GM21737 (cell line): ENCODE measurements around the gene EDRF1.
"Not testable (repeated sequence)": the region's sequence is repeated elsewhere in the genome, so short reads cannot be mapped to it uniquely, and the experiment has no call there.

Experiments
- ATAC-seq: cut with Tn5 transposase; IDR thresholded peaks from one replicate; pipeline ENCODE4 v1.9.1; 2021; ENCODE audit warnings: mild to moderate bottlenecking, moderate library complexity; ENCODE audit not compliant: unreplicated experiment

Gene EDRF1

DNA sequence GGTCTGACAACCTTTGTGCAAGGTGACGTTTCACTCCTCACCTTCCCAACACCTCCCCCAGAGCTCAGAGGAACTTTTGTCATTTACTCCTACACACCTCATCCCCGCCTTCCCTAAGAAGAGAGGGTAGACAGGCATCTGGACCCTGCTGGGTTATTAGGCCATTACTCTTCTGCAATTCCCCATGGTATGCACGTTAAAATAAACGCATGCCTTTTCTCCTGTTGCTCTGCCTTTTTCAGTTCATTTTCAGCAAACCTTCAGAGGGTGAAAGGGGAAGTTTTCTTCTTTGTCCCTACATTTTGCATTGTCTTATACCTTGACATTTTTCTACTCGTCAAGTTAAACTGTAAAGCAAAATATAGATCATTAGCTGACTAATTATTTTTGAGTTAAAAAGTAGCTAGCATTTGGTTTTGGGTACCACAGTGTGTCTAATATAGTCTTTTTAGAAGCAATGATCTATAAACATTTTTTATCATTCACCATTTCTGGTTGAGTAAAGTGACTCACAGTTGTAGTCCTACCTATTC, 10.5 kb upstream of the EDRF1 start:
- no peak for ATAC-seq

- no peak for ATAC-seq
Observed at GRCh38 chr10:125709553-125710474, 9.7 kb upstream of the EDRF1 start.

GRCh38 chr10:125711110-125711750, 8.3 kb upstream of the EDRF1 start:
- ATAC-seq = no peak

DNA sequence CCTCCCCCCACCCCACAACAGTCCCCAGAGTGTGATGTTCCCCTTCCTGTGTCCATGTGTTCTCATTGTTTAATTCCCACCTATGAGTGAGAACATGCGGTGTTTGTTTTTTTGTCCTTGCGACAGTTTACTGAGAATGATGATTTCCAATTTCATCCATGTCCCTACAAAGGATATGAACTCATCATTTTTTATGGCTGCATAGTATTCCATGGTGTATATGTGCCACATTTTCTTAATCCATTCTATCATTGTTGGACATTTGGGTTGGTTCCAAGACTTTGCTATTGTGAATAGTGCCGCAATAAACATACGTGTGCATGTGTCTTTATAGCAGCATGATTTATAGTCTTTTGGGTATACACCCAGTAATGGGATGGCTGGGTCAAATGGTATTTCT, 4.8 kb upstream of the EDRF1 start:
- ATAC-seq = not testable (repeated sequence)

DNA sequence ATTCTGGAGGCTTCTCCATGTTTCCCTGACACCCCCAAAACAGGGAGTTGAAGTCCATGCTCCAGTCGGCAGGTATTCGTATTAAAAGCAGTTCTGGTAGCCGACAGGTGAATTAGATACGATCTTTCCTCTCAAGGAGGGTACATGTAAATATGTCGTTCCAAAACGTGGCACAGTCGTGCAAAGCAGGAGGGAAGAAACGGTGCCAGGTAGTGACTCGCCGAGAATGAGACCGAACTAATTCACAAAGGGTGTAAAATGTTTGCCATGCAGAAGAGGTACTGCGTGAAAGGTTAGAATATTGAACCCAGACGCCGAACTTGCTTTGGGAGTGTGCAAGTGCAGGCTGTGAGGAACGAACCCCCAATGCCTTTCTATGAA, 483 bp downstream of the EDRF1 start:
- no peak for ATAC-seq

- peak; percentile 50 for ATAC-seq
Observed at GRCh38 chr10:125721035-125721434, 1.5 kb downstream of the EDRF1 start.

GRCh38 chr10:125722811-125723210, 3.3 kb downstream of the EDRF1 start:
- ATAC-seq = no peak

GRCh38 chr10:125726914-125727313, 7.4 kb downstream of the EDRF1 start:
- ATAC-seq = no peak

- no peak for ATAC-seq
Observed at GRCh38 chr10:125727436-125727835, 7.9 kb downstream of the EDRF1 start.

GRCh38 chr10:125734148-125734547, 14.6 kb downstream of the EDRF1 start:
- no peak for ATAC-seq

DNA sequence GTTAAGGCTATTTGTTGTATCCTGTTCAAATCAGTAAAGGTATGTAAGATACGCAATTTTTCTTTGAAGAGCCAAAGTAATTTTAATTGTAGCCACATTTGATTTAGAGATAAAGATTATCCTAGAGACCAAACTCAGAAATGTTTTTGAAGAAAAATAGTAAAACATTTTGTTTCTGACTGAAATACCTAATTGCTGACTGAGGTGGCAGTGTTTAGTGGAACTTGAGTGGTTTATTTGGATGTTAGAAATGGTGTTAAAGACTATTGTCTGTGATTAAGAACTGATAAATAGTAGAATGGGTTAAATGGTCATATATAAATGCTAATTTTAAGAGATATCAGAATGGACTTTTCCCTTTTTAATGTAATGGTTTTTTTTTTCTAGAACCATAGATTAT, 15.3 kb downstream of the EDRF1 start:
- ATAC-seq = no peak

- no peak for ATAC-seq
Observed at GRCh38 chr10:125738206-125738605, 18.7 kb downstream of the EDRF1 start.

GRCh38 chr10:125739994-125740679, 20.6 kb downstream of the EDRF1 start:
- no peak for ATAC-seq

GRCh38 chr10:125742465-125742864, 23.0 kb downstream of the EDRF1 start:
- ATAC-seq = no peak

DNA sequence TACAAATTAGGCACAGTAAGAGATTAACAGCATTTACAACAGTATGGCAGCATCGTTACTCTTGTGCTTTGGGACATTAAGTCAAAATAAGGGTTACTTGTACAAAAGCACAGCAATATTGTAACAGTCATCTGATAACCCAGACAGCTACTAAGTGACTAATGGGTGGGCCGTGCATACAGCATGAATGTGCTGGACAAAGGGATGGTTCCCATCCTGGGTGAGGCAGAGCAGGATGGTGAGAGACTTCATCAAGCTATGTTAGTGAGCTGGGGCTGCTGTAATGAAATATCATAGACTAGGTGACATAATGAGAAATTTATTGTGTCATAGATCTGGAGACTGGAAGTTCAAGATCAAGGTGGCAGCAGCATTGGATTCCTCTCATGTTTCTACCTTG, 25.4 kb downstream of the EDRF1 start:
- ATAC-seq = no peak

DNA sequence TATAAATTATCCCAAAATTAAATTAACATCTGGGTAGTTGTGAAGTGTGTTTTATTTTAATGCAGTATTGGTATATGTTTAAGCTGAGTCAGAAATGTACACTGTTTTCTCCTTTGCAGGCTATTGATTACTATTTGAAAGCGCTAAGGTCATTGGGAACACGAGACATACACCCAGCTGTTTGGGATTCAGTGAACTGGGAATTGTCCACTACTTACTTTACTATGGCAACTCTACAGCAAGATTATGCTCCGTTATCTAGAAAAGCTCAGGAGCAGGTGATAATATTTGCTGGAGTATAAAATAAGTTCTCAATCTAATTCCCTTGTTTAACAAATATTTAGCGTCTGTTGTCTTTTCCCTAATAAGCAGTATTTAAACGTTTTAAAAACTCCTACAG, 27.9 kb downstream of the EDRF1 start:
- ATAC-seq = no peak

DNA sequence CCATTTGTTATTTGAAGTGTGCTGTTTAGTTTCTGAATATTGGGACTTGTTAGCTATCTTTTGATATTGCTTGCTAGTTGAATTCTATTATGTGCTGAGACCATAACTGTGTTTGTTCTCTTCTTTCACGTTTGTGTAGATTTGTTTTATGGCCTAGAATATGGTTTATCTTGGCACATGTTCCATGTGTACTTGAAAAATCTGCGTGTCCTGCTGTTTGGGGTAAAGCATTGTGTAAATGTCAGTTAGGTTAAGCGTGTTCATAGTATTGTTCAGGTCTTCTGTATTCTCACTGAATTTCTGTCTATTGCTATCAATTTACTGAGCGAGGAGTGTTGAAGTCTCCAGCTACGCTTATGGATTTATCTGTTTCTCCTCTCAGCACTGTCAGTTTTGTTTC, 36.7 kb downstream of the EDRF1 start:
- no peak for ATAC-seq

DNA sequence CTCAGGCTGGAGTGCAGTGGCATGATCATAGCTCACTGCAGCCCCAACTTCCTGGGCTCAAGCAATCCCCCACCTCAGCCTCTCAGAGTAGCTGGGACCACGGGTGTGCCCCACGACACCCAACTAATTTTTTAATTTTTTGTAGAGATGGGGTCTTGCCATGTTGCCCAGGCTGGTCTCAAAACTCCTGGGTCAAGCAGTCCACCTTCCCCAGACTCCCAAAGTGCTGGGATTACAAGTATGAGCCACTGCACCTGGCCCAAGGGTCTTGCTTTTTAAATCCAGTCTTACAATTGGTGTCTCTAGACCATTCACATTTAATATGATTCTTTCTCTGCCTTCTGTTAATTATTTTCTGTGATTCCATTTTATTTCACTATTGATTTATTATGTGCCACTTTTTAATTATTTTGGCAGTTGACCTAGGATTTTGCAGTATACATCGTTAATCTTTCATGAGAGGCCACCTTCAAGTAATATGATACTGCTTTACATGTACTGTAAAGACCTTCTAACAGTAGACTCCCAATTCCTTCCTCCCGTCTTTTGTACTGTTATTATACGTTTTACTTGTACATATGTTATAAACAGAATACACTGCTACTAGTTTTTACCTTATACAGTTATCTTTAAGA, 37.5 kb downstream of the EDRF1 start:
- ATAC-seq = no peak

- ATAC-seq = no peak
Observed at GRCh38 chr10:125757742-125758141, 38.2 kb downstream of the EDRF1 start.

DNA sequence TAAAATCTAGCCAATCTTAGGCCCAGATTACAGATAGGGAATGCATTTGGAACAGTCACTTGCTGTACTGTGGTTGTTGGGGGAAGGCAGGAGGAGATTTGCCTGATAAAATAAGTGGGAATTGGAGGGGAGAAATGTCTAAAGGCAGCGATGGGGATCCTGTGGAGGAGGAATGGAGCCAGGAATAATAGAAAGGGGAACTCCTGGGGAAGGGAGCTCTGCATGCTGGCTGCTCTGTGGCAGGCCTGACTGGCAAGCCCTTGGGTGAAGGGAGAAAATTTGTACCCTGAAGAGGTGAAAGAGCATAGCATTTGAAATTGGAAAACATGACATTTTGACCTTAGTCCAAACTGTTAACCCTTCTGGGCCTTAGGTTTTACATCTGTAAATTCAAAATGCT, 42.5 kb downstream of the EDRF1 start:
- ATAC-seq = no peak
